Measurements from ENCODE around the gene KAZN. TPM values are rescaled to one million over a fixed set of nuclear protein-coding genes. Genes with fewer than 3 reads are reported as not detected.

Gene KAZN
- total and polyA plus RNA-seq, 4 experiments from 2014 or later, result 0.08 to 0.47 TPM; not detected in 2

- CTCF ChIA-PET (ENCODE audit: partially characterized antibody), result no interaction called here
- POLR2A ChIA-PET (ENCODE audit: partially characterized antibody), result no interaction called here
- Histone ChIP-seq H3K4me3 (ENCODE audit: low read length in 2 of 2) (no peak overlapping the region), H3K4me1 (ENCODE audit: insufficient read depth, low read length) (no peaks in the 10 kb centered on the region), H3K27ac (ENCODE audit: low read depth, low read length) (no peak overlapping the region), H3K9me3 (ENCODE audit: control insufficient read depth in 1 of 2, low read length in 2 of 2) (no peaks in the 10 kb centered on the region), H3K27me3 (ENCODE audit: insufficient read depth, low read length) (no peaks in the 10 kb centered on the region), H3K36me3 (ENCODE audit: insufficient read depth, low read length) (no peaks in the 10 kb centered on the region)
- Mint-ChIP-seq H3K4me1 (no peaks in the 10 kb centered on the region), H3K9me3 (peaks cover 0 to 3% (median 0%) of the 10 kb centered on the region in 8 donors), H3K4me3 (no peak overlapping the region), H3K27me3 (peaks cover 5 to 17% of the 10 kb centered on the region in 2 donors), H3K27ac (peak overlapping the region in 1 of 7 donors; percentile 4), H3K36me3 (no peaks in the 10 kb centered on the region)
- no peak for DNase-seq
- intact Hi-C loops (cut with micrococcal nuclease), result no loop called here
These were observed 256.8 kb downstream of the KAZN start for GRCh38 chr1:14855268-14855667.

- Histone ChIP-seq H3K27me3 (ENCODE audit: insufficient read depth, low read length) (no peaks in the 10 kb centered on the region), H3K4me1 (ENCODE audit: insufficient read depth, low read length) (no peaks in the 10 kb centered on the region), H3K4me3 (ENCODE audit: low read length in 2 of 2) (no peak overlapping the region), H3K36me3 (ENCODE audit: insufficient read depth, low read length) (no peaks in the 10 kb centered on the region), H3K27ac (ENCODE audit: low read depth, low read length) (no peak overlapping the region), H3K9me3 (ENCODE audit: control insufficient read depth in 1 of 2, low read length in 2 of 2) (no peaks in the 10 kb centered on the region)
- Mint-ChIP-seq H3K4me1 (no peaks in the 10 kb centered on the region), H3K9me3 (peaks cover 0 to 3% (median 0%) of the 10 kb centered on the region in 8 donors), H3K4me3 (no peak overlapping the region), H3K27ac (no peak overlapping the region), H3K27me3 (peaks cover 7 to 17% of the 10 kb centered on the region in 2 donors), H3K36me3 (no peaks in the 10 kb centered on the region)
- POLR2A ChIA-PET (ENCODE audit: partially characterized antibody), result no interaction called here
- DNase-seq, result no peak
- CTCF ChIA-PET (ENCODE audit: partially characterized antibody), result no interaction called here
- intact Hi-C loops (cut with micrococcal nuclease), result no loop called here
These were observed 257.3 kb downstream of the KAZN start for GRCh38 chr1:14855801-14856200.

- Mint-ChIP-seq H3K36me3 (no peaks in the 10 kb centered on the region), H3K4me1 (no peaks in the 10 kb centered on the region), H3K27me3 (peaks cover 7 to 21% of the 10 kb centered on the region in 2 donors), H3K9me3 (peaks cover 0 to 3% (median 0%) of the 10 kb centered on the region in 8 donors), H3K27ac (no peak overlapping the region), H3K4me3 (no peak overlapping the region)
- H3K27ac ChIP-seq (ENCODE audit: low read depth, low read length), result no peak overlapping the region
- no peaks in the 10 kb centered on the region for H3K36me3 ChIP-seq (ENCODE audit: insufficient read depth, low read length)
- H3K27me3 ChIP-seq (ENCODE audit: insufficient read depth, low read length), result no peaks in the 10 kb centered on the region
- H3K9me3 ChIP-seq (ENCODE audit: control insufficient read depth in 1 of 2, low read length in 2 of 2), result no peaks in the 10 kb centered on the region
- intact Hi-C loops (cut with micrococcal nuclease), result no loop called here
- CTCF ChIA-PET (ENCODE audit: partially characterized antibody), result no interaction called here
- H3K4me1 ChIP-seq (ENCODE audit: insufficient read depth, low read length), result no peaks in the 10 kb centered on the region
- DNase-seq, result no peak
- POLR2A ChIA-PET (ENCODE audit: partially characterized antibody), result no interaction called here
- no peak overlapping the region for H3K4me3 ChIP-seq (ENCODE audit: low read length in 2 of 2)
These were observed 259.1 kb downstream of the KAZN start for GRCh38 chr1:14857436-14858195.

- Mint-ChIP-seq H3K4me3 (no peak overlapping the region), H3K9me3 (peaks cover 0 to 2% (median 0%) of the 10 kb centered on the region in 8 donors), H3K4me1 (no peaks in the 10 kb centered on the region), H3K27me3 (peaks cover 3 to 10% of the 10 kb centered on the region in 2 donors), H3K27ac (peak overlapping the region in 1 of 7 donors; percentile 22), H3K36me3 (no peaks in the 10 kb centered on the region)
- no peaks in the 10 kb centered on the region for H3K36me3 ChIP-seq (ENCODE audit: insufficient read depth, low read length)
- no peak overlapping the region for H3K4me3 ChIP-seq (ENCODE audit: low read length in 2 of 2)
- intact Hi-C loops (cut with micrococcal nuclease), result no loop called here
- CTCF ChIA-PET (ENCODE audit: partially characterized antibody), result no interaction called here
- H3K27ac ChIP-seq (ENCODE audit: low read depth, low read length), result no peak overlapping the region
- no peaks in the 10 kb centered on the region for H3K27me3 ChIP-seq (ENCODE audit: insufficient read depth, low read length)
- no peaks in the 10 kb centered on the region for H3K9me3 ChIP-seq (ENCODE audit: control insufficient read depth in 1 of 2, low read length in 2 of 2)
- POLR2A ChIA-PET (ENCODE audit: partially characterized antibody), result no interaction called here
- no peaks in the 10 kb centered on the region for H3K4me1 ChIP-seq (ENCODE audit: insufficient read depth, low read length)
- DNase-seq, result no peak
These were observed 263.8 kb downstream of the KAZN start for GRCh38 chr1:14862114-14862771.

GRCh38 chr1:14865106-14865505 is 266.6 kb downstream of the KAZN start:
- intact Hi-C loops (cut with micrococcal nuclease), result no loop called here
- no peak overlapping the region for H3K27ac ChIP-seq (ENCODE audit: low read depth, low read length)
- CTCF ChIA-PET (ENCODE audit: partially characterized antibody), result no interaction called here
- no peaks in the 10 kb centered on the region for H3K36me3 ChIP-seq (ENCODE audit: insufficient read depth, low read length)
- H3K4me1 Mint-ChIP-seq, result no peaks in the 10 kb centered on the region
- H3K27me3 Mint-ChIP-seq, result peaks cover 3 to 8% of the 10 kb centered on the region in 2 donors
- H3K27me3 ChIP-seq (ENCODE audit: insufficient read depth, low read length), result no peaks in the 10 kb centered on the region
- POLR2A ChIA-PET (ENCODE audit: partially characterized antibody), result no interaction called here
- H3K9me3 ChIP-seq (ENCODE audit: control insufficient read depth in 1 of 2, low read length in 2 of 2), result no peaks in the 10 kb centered on the region
- peaks cover 0 to 2% (median 0%) of the 10 kb centered on the region in 8 donors for H3K9me3 Mint-ChIP-seq
- H3K27ac Mint-ChIP-seq, result no peak overlapping the region
- no peaks in the 10 kb centered on the region for H3K36me3 Mint-ChIP-seq
- no peaks in the 10 kb centered on the region for H3K4me1 ChIP-seq (ENCODE audit: insufficient read depth, low read length)
- peak overlapping the region in 1 of 8 donors; percentile 14 for H3K4me3 Mint-ChIP-seq
- DNase-seq, result no peak
- H3K4me3 ChIP-seq (ENCODE audit: low read length in 2 of 2), result no peak overlapping the region

GRCh38 chr1:14866911-14867612 is 268.6 kb downstream of the KAZN start:
- ChIA-PET CTCF (ENCODE audit: partially characterized antibody) (no interaction called here), POLR2A (ENCODE audit: partially characterized antibody) (no interaction called here)
- Histone ChIP-seq H3K27ac (ENCODE audit: low read depth, low read length) (no peak overlapping the region), H3K4me3 (ENCODE audit: low read length in 2 of 2) (no peak overlapping the region), H3K9me3 (ENCODE audit: control insufficient read depth in 1 of 2, low read length in 2 of 2) (no peaks in the 10 kb centered on the region), H3K36me3 (ENCODE audit: insufficient read depth, low read length) (no peaks in the 10 kb centered on the region), H3K4me1 (ENCODE audit: insufficient read depth, low read length) (no peaks in the 10 kb centered on the region), H3K27me3 (ENCODE audit: insufficient read depth, low read length) (no peaks in the 10 kb centered on the region)
- Mint-ChIP-seq H3K36me3 (no peaks in the 10 kb centered on the region), H3K4me3 (no peak overlapping the region), H3K9me3 (peaks cover 0 to 2% (median 0%) of the 10 kb centered on the region in 8 donors), H3K27me3 (peaks cover 5 to 7% of the 10 kb centered on the region in 2 donors), H3K27ac (no peak overlapping the region), H3K4me1 (no peaks in the 10 kb centered on the region)
- intact Hi-C loops (cut with micrococcal nuclease), result no loop called here
- no peak for DNase-seq

GRCh38 chr1:14869187-14869586 is 270.7 kb downstream of the KAZN start:
- Mint-ChIP-seq H3K36me3 (no peaks in the 10 kb centered on the region), H3K9me3 (peaks cover 0 to 2% (median 0%) of the 10 kb centered on the region in 8 donors), H3K27ac (no peak overlapping the region), H3K4me1 (no peaks in the 10 kb centered on the region), H3K27me3 (peaks cover 5 to 7% of the 10 kb centered on the region in 2 donors), H3K4me3 (no peak overlapping the region)
- no peak overlapping the region for H3K27ac ChIP-seq (ENCODE audit: low read depth, low read length)
- POLR2A ChIA-PET (ENCODE audit: partially characterized antibody), result no interaction called here
- no peak overlapping the region for H3K4me3 ChIP-seq (ENCODE audit: low read length in 2 of 2)
- no peaks in the 10 kb centered on the region for H3K4me1 ChIP-seq (ENCODE audit: insufficient read depth, low read length)
- CTCF ChIA-PET (ENCODE audit: partially characterized antibody), result no interaction called here
- H3K36me3 ChIP-seq (ENCODE audit: insufficient read depth, low read length), result no peaks in the 10 kb centered on the region
- intact Hi-C loops (cut with micrococcal nuclease), result no loop called here
- H3K27me3 ChIP-seq (ENCODE audit: insufficient read depth, low read length), result no peaks in the 10 kb centered on the region
- DNase-seq, result no peak
- H3K9me3 ChIP-seq (ENCODE audit: control insufficient read depth in 1 of 2, low read length in 2 of 2), result no peaks in the 10 kb centered on the region
